OCI-LY7 (cell line): ENCODE data around the gene EIF4E2.

ENCODE experiments used
- EZH2phosphoT487 ChIP-seq: fragments of 200-600 bp; sonication (generic); IDR thresholded peaks from 2 replicates; pipeline ENCODE4 v1.6.1; 2018; ENCODE audit warnings: low read depth, borderline replicate concordance, mild to moderate bottlenecking, mixed run types, antibody characterized with exemption, low read length, moderate library complexity, mixed read lengths
- TF ChIP-seq, protein P1 (sequence below): fragments of 200-600 bp; sonication (generic); conservative IDR thresholded peaks from 2 replicates; pipeline ENCODE4 v1.5.1; 2014; ENCODE audit warnings: mild to moderate bottlenecking, antibody characterized with exemption, low read length, moderate library complexity, mixed read lengths

- TF ChIP-seq, protein P1, sequence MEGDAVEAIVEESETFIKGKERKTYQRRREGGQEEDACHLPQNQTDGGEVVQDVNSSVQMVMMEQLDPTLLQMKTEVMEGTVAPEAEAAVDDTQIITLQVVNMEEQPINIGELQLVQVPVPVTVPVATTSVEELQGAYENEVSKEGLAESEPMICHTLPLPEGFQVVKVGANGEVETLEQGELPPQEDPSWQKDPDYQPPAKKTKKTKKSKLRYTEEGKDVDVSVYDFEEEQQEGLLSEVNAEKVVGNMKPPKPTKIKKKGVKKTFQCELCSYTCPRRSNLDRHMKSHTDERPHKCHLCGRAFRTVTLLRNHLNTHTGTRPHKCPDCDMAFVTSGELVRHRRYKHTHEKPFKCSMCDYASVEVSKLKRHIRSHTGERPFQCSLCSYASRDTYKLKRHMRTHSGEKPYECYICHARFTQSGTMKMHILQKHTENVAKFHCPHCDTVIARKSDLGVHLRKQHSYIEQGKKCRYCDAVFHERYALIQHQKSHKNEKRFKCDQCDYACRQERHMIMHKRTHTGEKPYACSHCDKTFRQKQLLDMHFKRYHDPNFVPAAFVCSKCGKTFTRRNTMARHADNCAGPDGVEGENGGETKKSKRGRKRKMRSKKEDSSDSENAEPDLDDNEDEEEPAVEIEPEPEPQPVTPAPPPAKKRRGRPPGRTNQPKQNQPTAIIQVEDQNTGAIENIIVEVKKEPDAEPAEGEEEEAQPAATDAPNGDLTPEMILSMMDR: no peak
- TF ChIP-seq EZH2phosphoT487: no peak
Measured at GRCh38 chr2:232609607-232610006, 59.1 kb downstream of the EIF4E2 start.
